ENCODE data around the gene SLC38A9.
"Not testable (repeated sequence)": the region's sequence is repeated elsewhere in the genome, so short reads cannot be mapped to it uniquely, and the experiment has no call there.

SLC38A9 gene, protein sequence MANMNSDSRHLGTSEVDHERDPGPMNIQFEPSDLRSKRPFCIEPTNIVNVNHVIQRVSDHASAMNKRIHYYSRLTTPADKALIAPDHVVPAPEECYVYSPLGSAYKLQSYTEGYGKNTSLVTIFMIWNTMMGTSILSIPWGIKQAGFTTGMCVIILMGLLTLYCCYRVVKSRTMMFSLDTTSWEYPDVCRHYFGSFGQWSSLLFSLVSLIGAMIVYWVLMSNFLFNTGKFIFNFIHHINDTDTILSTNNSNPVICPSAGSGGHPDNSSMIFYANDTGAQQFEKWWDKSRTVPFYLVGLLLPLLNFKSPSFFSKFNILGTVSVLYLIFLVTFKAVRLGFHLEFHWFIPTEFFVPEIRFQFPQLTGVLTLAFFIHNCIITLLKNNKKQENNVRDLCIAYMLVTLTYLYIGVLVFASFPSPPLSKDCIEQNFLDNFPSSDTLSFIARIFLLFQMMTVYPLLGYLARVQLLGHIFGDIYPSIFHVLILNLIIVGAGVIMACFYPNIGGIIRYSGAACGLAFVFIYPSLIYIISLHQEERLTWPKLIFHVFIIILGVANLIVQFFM

DNA sequence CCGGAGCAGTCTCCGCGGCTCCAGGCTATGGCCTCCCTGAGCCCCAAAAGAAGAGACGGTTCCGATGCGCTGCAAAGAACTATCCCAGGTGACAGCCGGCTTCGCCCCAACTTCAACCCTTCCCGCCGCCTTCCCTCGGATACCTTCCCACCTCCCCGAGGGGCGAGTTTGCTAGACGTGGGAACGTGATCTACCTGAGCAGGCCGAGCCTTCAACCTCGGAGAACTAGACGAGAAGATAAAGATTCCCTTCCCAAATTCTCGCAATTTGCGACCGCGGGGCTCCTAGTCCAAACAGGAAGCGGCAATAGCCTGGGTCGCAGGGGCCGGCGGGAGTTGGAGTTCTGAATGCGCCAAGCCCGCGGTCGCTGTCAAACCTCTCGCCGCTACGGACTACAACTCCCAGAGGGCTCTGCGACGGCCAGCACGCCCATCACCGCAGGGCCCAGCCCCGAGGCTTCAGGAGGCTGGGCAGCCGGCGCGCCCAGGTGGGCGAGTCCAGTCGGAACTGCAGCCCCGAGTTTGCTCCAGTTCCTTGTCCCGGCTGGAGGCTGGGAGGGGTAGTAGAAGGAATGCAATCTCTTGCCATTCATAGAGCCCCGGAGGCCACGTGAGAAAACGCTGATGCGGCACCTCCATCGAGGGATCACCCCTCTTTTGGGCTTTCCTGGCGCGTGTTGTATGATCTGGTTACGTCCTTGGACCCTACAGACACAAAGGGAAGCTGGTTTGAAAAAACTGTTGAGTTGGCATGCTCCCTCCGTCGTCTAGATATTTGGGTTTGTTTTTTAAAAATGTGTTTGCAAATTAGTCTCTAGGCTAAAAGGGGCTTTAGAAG, at the start of gene SLC38A9:
TSS of gene SLC38A9 (minus strand) at position 302 of the 837 bp plus-strand sequence. CDS start 14,366 bp downstream, outside the sequence.
- DNase-seq = peak; percentile 87 to 91
- H3K4me1 Mint-ChIP-seq = peaks cover 28% of the 10 kb centered on the region
- no peaks in the 10 kb centered on the region for H3K27me3 Mint-ChIP-seq
- ATAC-seq = peak; percentile 100
- H3K4me3 Mint-ChIP-seq = peak within 1 kb of the TSS; percentile 89 to 94
- H3K9me3 Mint-ChIP-seq = peaks cover 0 to 8% of the 10 kb centered on the region in 2 donors
- peak within 1 kb of the TSS; percentile 97 for H3K27ac Mint-ChIP-seq

DNA sequence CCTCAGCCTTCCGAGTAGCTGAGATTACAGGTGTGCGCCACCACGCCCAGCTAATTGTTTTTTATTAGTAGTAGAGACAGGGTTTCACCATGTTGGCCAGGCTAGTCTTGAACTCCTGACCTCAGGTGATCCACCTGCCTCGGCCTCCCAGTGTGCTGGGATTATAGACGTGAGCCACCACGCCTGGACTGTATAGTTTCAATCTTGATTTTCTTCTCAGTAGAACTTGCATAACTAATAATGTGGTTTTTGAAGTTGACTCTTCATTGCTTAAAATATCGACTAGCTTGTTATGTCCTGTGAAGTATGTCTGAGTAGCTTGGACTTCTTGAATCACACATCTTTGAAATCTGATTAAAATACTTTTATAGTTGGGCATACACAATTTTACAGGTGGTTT, 49.6 kb upstream of the SLC38A9 start:
- not testable (repeated sequence) for H3K27ac Mint-ChIP-seq, ATAC-seq, H3K4me3 Mint-ChIP-seq, H3K9me3 Mint-ChIP-seq, DNase-seq
- peaks cover 23% of the 10 kb centered on the region for H3K4me1 Mint-ChIP-seq
- peaks cover 23% of the 10 kb centered on the region for H3K27me3 Mint-ChIP-seq

DNA sequence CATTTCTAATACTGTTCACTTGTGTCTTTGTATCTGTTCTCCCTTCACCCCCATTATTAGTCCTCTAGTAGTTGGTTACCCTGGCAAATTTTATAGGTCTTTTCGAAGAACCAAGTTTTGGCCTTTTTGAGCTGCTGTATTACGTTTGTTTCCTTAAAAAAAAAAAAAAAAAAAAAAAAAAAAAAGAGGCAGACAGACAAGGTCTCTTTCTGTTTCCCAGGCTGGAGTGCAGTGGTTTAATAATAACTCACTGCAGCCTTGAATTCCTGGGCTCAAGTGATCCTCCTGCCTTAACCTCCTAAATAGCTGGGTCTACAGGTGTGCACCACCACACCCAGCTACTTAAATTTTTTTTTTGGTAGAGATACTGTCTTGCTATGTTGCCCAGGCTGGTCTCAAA, 46.6 kb upstream of the SLC38A9 start:
- ATAC-seq (no peak), DNase-seq (no peak)
- Mint-ChIP-seq H3K4me3 (peak overlapping the region; percentile 11 to 14), H3K4me1 (peaks cover 17% of the 10 kb centered on the region), H3K27me3 (peaks cover 23% of the 10 kb centered on the region), H3K9me3 (no peaks in the 10 kb centered on the region), H3K27ac (no peak overlapping the region)

DNA sequence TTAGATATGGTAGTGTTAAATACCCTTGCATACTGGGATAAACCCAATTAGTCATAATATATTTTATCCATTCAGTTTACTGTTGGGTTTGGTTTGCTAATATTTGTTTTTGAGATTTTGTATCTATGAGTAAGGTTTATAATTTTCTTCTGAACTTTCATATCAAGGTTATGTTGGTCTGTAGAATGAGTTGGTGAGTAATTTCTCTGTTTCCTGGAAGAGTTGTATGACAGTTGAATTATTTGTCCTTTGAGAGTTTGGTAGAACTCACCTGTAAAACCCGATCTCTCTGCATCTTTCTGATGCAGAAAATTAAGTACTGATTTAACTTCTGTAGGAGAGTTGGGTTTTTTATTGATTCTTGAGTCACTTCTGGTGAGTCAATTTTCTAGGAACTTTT, 46.1 kb upstream of the SLC38A9 start:
- Mint-ChIP-seq H3K9me3 (no peaks in the 10 kb centered on the region), H3K27me3 (peaks cover 23% of the 10 kb centered on the region), H3K4me1 (peaks cover 12% of the 10 kb centered on the region), H3K27ac (no peak overlapping the region), H3K4me3 (peak overlapping the region in 1 of 2 donors; percentile 14)
- ATAC-seq (peak; percentile 83), DNase-seq (no peak)

DNA sequence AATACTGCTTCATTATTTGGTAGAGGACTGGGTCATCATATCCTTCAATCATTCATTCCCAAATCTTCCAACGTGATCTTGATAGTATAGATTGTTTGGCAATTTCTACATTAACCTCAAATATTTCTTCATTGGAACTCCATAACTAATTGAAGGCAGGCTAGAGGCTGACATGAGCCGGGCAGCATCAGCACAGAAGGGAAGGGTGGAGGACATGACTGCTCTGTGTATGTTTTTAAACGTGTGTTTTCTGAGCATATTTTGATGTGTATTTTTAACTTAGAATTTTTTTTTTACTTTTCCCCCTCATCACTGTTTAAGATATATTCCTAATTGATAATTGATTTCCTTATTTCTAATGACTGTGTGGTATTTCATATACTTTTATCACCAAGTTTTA, 38.4 kb upstream of the SLC38A9 start:
- no peak overlapping the region for H3K27ac Mint-ChIP-seq
- no peak for ATAC-seq
- no peaks in the 10 kb centered on the region for H3K9me3 Mint-ChIP-seq
- H3K4me1 Mint-ChIP-seq = no peaks in the 10 kb centered on the region
- no peak for DNase-seq
- H3K27me3 Mint-ChIP-seq = peaks cover 5% of the 10 kb centered on the region
- H3K4me3 Mint-ChIP-seq = no peak overlapping the region

DNA sequence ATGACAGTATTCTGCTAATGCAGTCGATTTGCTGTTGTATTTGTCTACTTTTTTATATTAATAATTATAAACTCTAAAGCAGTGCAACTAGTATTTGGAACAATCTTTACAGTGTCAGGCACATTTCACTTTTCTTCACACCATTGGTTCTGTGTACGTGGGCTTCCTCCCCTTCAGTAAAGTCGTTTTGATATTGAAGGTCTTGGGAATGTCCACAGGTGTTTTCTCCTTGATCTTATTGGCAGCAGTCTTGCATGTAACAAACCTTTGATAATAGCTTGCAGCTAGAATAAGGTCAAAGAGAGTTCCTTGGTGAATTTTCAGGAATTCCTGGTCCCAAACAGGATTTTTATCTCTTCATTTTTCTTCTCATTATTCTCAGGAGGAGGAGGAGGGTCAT, 37.9 kb upstream of the SLC38A9 start:
- no peaks in the 10 kb centered on the region for H3K9me3 Mint-ChIP-seq
- H3K4me1 Mint-ChIP-seq = no peaks in the 10 kb centered on the region
- ATAC-seq = no peak
- DNase-seq = no peak
- H3K27me3 Mint-ChIP-seq = peaks cover 5% of the 10 kb centered on the region
- no peak overlapping the region for H3K27ac Mint-ChIP-seq
- H3K4me3 Mint-ChIP-seq = no peak overlapping the region

DNA sequence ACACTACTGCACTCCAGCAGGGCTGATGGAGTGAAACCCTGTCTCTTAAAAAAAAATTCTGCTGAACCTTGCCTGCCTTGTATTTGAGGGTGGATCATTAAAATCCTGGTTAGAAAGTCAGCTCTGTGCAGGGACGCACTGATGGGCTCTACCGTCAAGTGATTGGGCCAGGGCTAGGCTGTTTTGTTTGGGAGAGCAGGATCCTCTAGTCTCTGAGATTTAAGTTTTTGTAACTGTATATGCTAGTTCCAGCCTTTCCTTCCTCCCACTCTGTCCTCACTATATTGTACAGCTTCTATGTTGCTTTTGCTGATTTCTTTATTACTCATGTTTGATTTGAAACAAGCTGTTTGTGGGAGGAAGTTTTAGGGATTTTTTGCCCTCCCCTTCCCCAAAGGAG, 37.3 kb upstream of the SLC38A9 start:
- Mint-ChIP-seq H3K9me3 (no peaks in the 10 kb centered on the region), H3K4me3 (no peak overlapping the region), H3K27me3 (peaks cover 5% of the 10 kb centered on the region), H3K27ac (no peak overlapping the region), H3K4me1 (no peaks in the 10 kb centered on the region)
- DNase-seq = no peak
- no peak for ATAC-seq

DNA sequence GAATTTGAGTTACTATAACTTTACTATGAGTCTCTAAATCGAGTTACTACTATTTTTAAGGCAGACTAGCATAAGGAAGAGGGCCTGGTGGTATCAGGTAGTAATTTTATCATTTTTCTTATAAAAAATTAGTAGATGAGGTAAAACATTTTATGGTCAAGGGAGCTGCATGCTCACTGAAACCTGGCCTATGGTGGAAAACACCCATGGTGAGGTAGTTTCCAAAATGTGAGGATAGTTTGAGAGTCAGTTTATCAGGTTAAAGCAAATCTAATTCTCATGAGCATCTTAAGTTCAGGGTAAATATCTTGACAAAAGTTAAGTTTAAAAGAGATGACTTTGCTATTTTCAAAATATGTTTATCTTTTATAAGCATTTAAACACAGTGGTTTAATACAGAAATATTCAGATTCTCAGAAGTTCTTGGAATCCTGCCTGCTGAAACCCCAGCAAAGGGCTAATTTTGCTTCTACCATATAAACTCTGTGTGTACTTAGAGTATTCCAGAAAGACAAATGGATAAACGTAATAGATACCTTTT, 35.7 kb upstream of the SLC38A9 start:
- no peaks in the 10 kb centered on the region for H3K4me1 Mint-ChIP-seq
- no peak overlapping the region for H3K27ac Mint-ChIP-seq
- no peaks in the 10 kb centered on the region for H3K9me3 Mint-ChIP-seq
- ATAC-seq (no peak), DNase-seq (no peak)
- H3K27me3 Mint-ChIP-seq = peaks cover 5% of the 10 kb centered on the region
- H3K4me3 Mint-ChIP-seq = no peak overlapping the region

DNA sequence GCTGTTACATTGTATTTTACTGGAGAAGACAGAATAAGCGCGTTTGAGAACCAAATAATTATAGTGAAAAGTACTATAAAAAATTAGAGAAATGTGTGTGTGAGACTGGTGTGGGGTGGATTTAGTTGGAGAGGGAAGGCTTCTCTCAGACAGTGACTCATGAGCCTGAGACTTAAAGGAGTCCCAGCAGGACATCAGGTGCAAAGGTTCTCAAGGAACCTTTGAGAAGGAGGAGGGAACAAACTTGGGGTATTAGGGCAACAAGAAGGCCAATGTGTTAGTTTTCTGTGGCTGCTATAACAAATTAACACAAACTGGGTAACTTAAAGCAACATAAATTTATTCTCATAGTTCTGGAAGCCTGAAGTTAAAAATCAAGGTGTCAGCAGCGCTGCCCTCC, 30.7 kb upstream of the SLC38A9 start:
- no peak for DNase-seq
- H3K27ac Mint-ChIP-seq = no peak overlapping the region
- H3K27me3 Mint-ChIP-seq = no peaks in the 10 kb centered on the region
- no peaks in the 10 kb centered on the region for H3K9me3 Mint-ChIP-seq
- H3K4me3 Mint-ChIP-seq = no peak overlapping the region
- H3K4me1 Mint-ChIP-seq = no peaks in the 10 kb centered on the region
- ATAC-seq = no peak

DNA sequence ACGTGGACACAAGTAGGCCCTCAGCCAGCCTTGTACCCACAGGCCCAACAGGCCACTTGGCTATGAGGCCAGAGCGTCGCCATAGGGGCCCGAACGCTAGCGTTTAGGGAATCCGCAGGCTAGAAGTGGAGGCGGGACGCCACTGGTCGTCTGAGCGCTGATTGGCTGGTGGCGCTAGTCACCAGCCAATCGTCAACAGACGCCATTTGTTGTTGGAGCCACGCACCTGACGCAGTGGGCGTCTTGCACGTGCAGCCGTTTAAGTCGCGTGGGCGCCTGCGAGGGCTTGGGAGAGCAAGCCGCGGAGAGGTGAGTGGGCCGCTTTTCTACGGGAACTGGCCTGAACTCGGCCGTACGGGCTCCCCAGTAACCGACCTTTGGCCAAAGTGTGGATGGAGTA, 25.7 kb upstream of the SLC38A9 start, which contains the start of gene DDX4:
TSS of gene DDX4 (plus strand) at position 269 of the 400 bp plus-strand sequence. CDS start 903 bp downstream, outside the sequence.
- Mint-ChIP-seq H3K4me1 (no peaks in the 10 kb centered on the region), H3K27me3 (no peaks in the 10 kb centered on the region), H3K9me3 (no peaks in the 10 kb centered on the region), H3K4me3 (no peak within 1 kb of the TSS), H3K27ac (no peak within 1 kb of the TSS)
- no peak for ATAC-seq
- no peak for DNase-seq

DNA sequence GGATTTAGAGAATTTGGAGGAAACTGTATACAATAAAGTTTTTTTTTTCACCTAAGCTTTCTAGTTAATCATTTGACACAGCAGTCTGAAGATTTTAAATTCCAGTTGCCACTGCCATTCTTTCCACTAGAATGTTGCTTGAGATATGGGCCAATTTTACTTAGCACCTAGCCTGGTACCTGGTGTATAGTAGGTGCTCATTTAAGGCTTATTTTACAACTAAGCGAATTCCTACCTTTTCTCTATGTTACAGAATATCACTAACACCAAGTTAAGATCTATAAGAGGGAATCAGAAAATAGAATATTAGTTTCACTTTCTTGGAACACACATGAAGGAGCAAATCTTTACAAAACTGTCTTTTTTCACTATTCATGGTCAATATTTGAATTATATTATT, 22.5 kb upstream of the SLC38A9 start:
- Mint-ChIP-seq H3K4me1 (no peaks in the 10 kb centered on the region), H3K9me3 (no peaks in the 10 kb centered on the region), H3K27ac (no peak overlapping the region), H3K4me3 (no peak overlapping the region), H3K27me3 (no peaks in the 10 kb centered on the region)
- ATAC-seq (no peak), DNase-seq (no peak)

DNA sequence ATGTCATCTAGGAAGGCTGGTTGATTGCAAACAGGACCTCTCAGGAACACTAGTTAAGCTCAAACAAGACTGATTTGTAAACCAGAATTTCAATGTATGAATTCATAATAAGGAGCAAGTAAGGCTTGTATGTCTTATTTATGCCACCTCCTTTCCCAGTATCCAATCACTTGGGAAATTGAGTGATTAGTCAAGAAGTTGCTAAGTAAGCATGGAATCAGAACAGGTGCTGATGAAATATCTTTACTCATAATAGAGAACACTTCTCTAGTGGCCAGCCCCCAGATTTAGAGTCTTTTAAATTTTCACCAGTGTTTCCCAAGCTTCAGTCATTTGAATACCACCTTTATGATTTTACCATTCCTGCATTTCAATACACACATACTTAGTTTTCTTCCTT, 20.5 kb upstream of the SLC38A9 start:
- Mint-ChIP-seq H3K27me3 (no peaks in the 10 kb centered on the region), H3K27ac (no peak overlapping the region), H3K4me1 (no peaks in the 10 kb centered on the region), H3K9me3 (no peaks in the 10 kb centered on the region), H3K4me3 (no peak overlapping the region)
- no peak for ATAC-seq
- no peak for DNase-seq

DNA sequence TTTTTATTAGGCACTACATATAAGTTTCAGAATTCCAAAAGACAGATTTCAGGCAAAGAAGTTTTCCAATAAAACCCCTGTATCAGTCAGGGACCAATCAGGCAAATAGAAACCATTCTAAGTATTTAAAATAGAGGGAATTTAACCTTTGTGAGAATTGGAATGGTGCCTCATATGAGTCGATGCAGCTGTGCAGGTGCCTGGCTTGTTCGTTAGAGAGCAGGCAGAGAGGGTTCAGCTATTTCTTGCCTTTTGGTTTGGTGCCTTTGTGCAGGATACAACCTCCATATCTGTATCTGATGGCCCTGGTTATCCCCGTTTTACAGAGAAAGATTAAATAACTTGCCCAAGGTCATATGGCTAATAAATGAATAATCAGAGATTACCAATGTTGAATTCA, 19.7 kb upstream of the SLC38A9 start:
- ATAC-seq (no peak), DNase-seq (no peak)
- Mint-ChIP-seq H3K4me1 (no peaks in the 10 kb centered on the region), H3K9me3 (no peaks in the 10 kb centered on the region), H3K4me3 (no peak overlapping the region), H3K27ac (no peak overlapping the region), H3K27me3 (no peaks in the 10 kb centered on the region)

DNA sequence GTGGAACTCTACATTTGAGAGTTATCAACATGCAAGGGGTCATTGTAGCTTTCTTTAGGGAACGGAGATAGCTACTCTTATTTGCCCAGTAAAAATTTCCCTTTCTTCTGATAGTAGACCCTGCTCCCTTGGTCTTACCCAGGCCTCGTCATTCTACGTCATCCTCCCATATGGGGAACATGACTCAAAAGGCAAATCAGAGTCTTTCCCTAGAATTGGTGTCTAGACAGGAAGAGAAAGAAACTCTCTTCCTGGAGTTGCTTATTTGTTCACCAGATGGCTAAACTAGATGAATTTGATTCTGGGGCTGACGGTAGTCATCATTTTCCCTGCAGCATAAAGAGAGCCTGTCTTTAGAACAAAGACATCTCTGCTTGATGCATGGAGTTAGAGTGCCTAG, 12.2 kb upstream of the SLC38A9 start:
- peaks cover 0 to 2% of the 10 kb centered on the region in 2 donors for H3K9me3 Mint-ChIP-seq
- no peaks in the 10 kb centered on the region for H3K27me3 Mint-ChIP-seq
- H3K4me1 Mint-ChIP-seq = no peaks in the 10 kb centered on the region
- DNase-seq = no peak
- ATAC-seq = no peak
- no peak overlapping the region for H3K27ac Mint-ChIP-seq
- no peak overlapping the region for H3K4me3 Mint-ChIP-seq

DNA sequence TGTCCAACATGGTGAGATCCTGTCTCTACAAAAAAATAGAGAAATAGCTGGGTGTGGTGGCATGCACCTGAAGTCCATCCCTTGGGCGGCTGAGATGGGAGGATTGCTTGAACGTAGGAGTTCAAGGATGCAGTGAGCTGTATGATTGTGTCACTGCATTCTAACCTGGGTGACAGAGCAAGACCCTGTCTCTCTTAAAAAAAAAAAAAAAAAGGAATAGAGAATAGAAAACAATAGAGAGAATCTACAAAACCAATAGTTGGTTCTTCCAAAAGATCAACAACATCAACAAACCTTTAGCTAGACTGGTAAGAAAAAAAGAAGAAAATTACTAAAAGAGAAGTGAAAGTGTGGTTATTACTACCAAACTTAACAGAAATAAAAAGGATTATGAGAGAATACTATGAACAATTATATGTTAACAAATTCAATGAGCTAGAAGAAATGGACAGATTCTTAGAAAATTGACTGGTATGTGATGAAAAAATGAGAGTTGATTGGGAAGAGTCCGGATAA, 8.1 kb upstream of the SLC38A9 start:
- H3K27ac Mint-ChIP-seq = no peak overlapping the region

More for the DNA sequence above, 8.1 kb upstream of the SLC38A9 start:
- H3K27me3 Mint-ChIP-seq = no peaks in the 10 kb centered on the region
- H3K9me3 Mint-ChIP-seq = peaks cover 0 to 16% of the 10 kb centered on the region in 2 donors
- H3K4me3 Mint-ChIP-seq = no peak overlapping the region
- H3K4me1 Mint-ChIP-seq = no peaks in the 10 kb centered on the region
- DNase-seq (no peak), ATAC-seq (no peak)
